SK-N-MC (cell line): ENCODE data around the gene XPNPEP1.

Experiments
- EZH2 ChIP-seq: fragments of 200-600 bp; sonication (generic); IDR thresholded peaks from one replicate; pipeline ENCODE4 v1.6.1; 2017; ENCODE audit warnings: antibody characterized with exemption
- POLR2AphosphoS5 ChIP-seq: IDR thresholded peaks from 2 replicates; pipeline ENCODE4 v1.6.1; 2012; ENCODE audit warnings: mild to moderate bottlenecking, low read depth, low read length, borderline replicate concordance

- TF ChIP-seq EZH2 (no peak), POLR2AphosphoS5 (no peak)
Observed at GRCh38 chr10:109966961-109967738, 43.8 kb upstream of the XPNPEP1 start.
